Activated CD4-positive, alpha-beta T cell treated with anti-CD3 and anti-CD28 coated beads, Interleukin-2, Interleukin-6, amounts not matched to agents 100 ng/mL and 50 ng/mL, durations not matched to agents 16 hours and 8 hours (primary cell): Measurements from ENCODE around the gene MBOAT2.

Source experiments
- DNase-seq: peaks from one replicate; pipeline ENCODE4 v3.0.0-alpha.2; 2020

MBOAT2 gene

GRCh38 chr2:8805278-8806210 lies 197.9 kb downstream of the MBOAT2 start:
- no peak for DNase-seq

GRCh38 chr2:8803658-8804379 lies 199.7 kb downstream of the MBOAT2 start:
- DNase-seq, result peak; percentile 86

GRCh38 chr2:8802741-8803140 lies 200.7 kb downstream of the MBOAT2 start:
- no peak for DNase-seq
